A673 (cell line): ENCODE results near the gene DPP10. TPM values are rescaled to one million over a fixed set of nuclear protein-coding genes. Genes with fewer than 3 reads are reported as not detected.
"Not testable (repeated sequence)": the region's sequence is repeated elsewhere in the genome, so short reads cannot be mapped to it uniquely, and the experiment has no call there.

Source experiments
- BruUV-seq: library from RNA; stranded (reverse); fragments of 400-500 nt; replicated peaks from 2 replicates; lab custom pipeline; 2021; lab: Mats Ljungman, UMichigan
- CTCF ChIA-PET: fragments of 300-600 bp; sonication (Branson Sonifier 250); formaldehyde crosslinking; loops from one replicate; lab custom pipeline; 2022; ENCODE audit warnings: antibody characterized with exemption; lab: Charles Lee
- POLR2A ChIA-PET: fragments of 300-600 bp; sonication (Branson Sonifier 250); formaldehyde crosslinking; loops from one replicate; lab custom pipeline; 2022; ENCODE audit warnings: antibody characterized with exemption; ENCODE audit not compliant: low non-redundant PET; lab: Charles Lee
- DNase-seq: peaks from one replicate; pipeline ENCODE4 v3.0.0-alpha.2; 2015; ENCODE audit warnings: low spot score
- H3K27ac ChIP-seq: fragments of 200-600 bp; sonication (generic); 2 replicates; pipeline ENCODE4 v1.5.1; 2016; ENCODE audit warnings: mixed run types, low read depth, mild to moderate bottlenecking, mixed read lengths, antibody characterized with exemption, low read length; ENCODE audit not compliant: poor library complexity, severe bottlenecking
- H3K27me3 ChIP-seq: fragments of 200-600 bp; sonication (generic); replicated peaks from 2 replicates; pipeline ENCODE4 v1.6.1; 2017; ENCODE audit warnings: mixed run types, low read depth, mild to moderate bottlenecking, mixed read lengths, antibody characterized with exemption, low read length; ENCODE audit not compliant: insufficient read depth, poor library complexity
- H3K36me3 ChIP-seq: fragments of 200-600 bp; sonication (generic); 2 replicates; pipeline ENCODE4 v1.6.1; 2016; ENCODE audit warnings: mixed run types, mild to moderate bottlenecking, mixed read lengths, antibody characterized with exemption, low read length; ENCODE audit not compliant: insufficient read depth, poor library complexity, severe bottlenecking
- H3K4me1 ChIP-seq: fragments of 200-600 bp; sonication (generic); 2 replicates; pipeline ENCODE4 v1.6.1; 2017; ENCODE audit warnings: mixed run types, mild to moderate bottlenecking, mixed read lengths, antibody characterized with exemption, low read length; ENCODE audit not compliant: insufficient read depth, poor library complexity, severe bottlenecking
- H3K4me3 ChIP-seq: fragments of 200-600 bp; sonication (generic); 2 replicates; pipeline ENCODE4 v1.5.1; 2016; ENCODE audit warnings: low read depth, mixed run types, mild to moderate bottlenecking, mixed read lengths, low read length; ENCODE audit not compliant: poor library complexity, severe bottlenecking
- H3K9me3 ChIP-seq: fragments of 200-600 bp; sonication (generic); 2 replicates; pipeline ENCODE4 v1.6.1; 2016; ENCODE audit warnings: mixed run types, low read depth, mild to moderate bottlenecking, mixed read lengths, antibody characterized with exemption, low read length; ENCODE audit not compliant: poor library complexity, severe bottlenecking
- CTCF ChIP-seq: fragments of 300-800, 200-600 bp; sonication (generic); conservative IDR thresholded peaks from 2 replicates; pipeline ENCODE4 v1.5.1; 2017; ENCODE audit warnings: low read depth, mild to moderate bottlenecking, antibody characterized with exemption, low read length, moderate library complexity, mixed read lengths
- EZH2 ChIP-seq: fragments of 200-600 bp; sonication (generic); IDR thresholded peaks from 2 replicates; pipeline ENCODE4 v1.6.1; 2017; ENCODE audit warnings: borderline replicate concordance, low read depth, mild to moderate bottlenecking, mixed read lengths, antibody characterized with exemption, low read length; ENCODE audit not compliant: poor library complexity, severe bottlenecking
- intact Hi-C: fragments of 100-400 bp; cut with micrococcal nuclease; formaldehyde crosslinking; loops from one replicate; pipeline ENCODE4 v1.10.0; 2022; ENCODE audit not compliant: unreplicated experiment
- total RNA-seq: library from RNA; stranded (reverse); gene quantifications from 2 replicates; pipeline ENCODE4 v1.2.3, GENCODE V29; 2021

The DPP10 gene
- total RNA-seq, 1 experiment from 2014 or later: not detected

- Histone ChIP-seq H3K9me3 (peaks cover 5% of the 10 kb centered on the region), H3K36me3 (no peaks in the 10 kb centered on the region), H3K27ac (no peak overlapping the region), H3K4me3 (no peak overlapping the region), H3K4me1 (no peaks in the 10 kb centered on the region), H3K27me3 (no peaks in the 10 kb centered on the region)
- CTCF ChIA-PET: no interaction called here
- TF ChIP-seq CTCF: no peak
- TF ChIP-seq EZH2: no peak
- DNase-seq: no peak
- BruUV-seq: no TSS peak
- POLR2A ChIA-PET: no interaction called here
- intact Hi-C loops: no loop called here
These were observed 569.3 kb downstream of the DPP10 start for GRCh38 chr2:115011721-115012120.

GRCh38 chr2:115022013-115022412 lies 579.6 kb downstream of the DPP10 start:
- H3K27ac ChIP-seq, H3K4me3 ChIP-seq, CTCF ChIA-PET, BruUV-seq, intact Hi-C loops, H3K36me3 ChIP-seq, H3K27me3 ChIP-seq, H3K9me3 ChIP-seq, H3K4me1 ChIP-seq, POLR2A ChIA-PET, DNase-seq: not testable (repeated sequence)

GRCh38 chr2:115034801-115035200 lies 592.4 kb downstream of the DPP10 start:
- DNase-seq: no peak
- H3K4me1 ChIP-seq: no peaks in the 10 kb centered on the region
- ChIA-PET POLR2A (no interaction called here), CTCF (no interaction called here)
- TF ChIP-seq EZH2: no peak
- no peaks in the 10 kb centered on the region for H3K36me3 ChIP-seq
- peaks cover 16% of the 10 kb centered on the region for H3K9me3 ChIP-seq
- BruUV-seq: no TSS peak
- H3K4me3 ChIP-seq: no peak overlapping the region
- intact Hi-C loops: no loop called here
- no peak overlapping the region for H3K27ac ChIP-seq
- H3K27me3 ChIP-seq: no peaks in the 10 kb centered on the region

GRCh38 chr2:115036818-115037217 lies 594.4 kb downstream of the DPP10 start:
- H3K36me3 ChIP-seq: no peaks in the 10 kb centered on the region
- no peak for DNase-seq
- H3K27me3 ChIP-seq: no peaks in the 10 kb centered on the region
- no peak overlapping the region for H3K4me3 ChIP-seq
- intact Hi-C loops: no loop called here
- H3K27ac ChIP-seq: no peak overlapping the region
- ChIA-PET POLR2A (no interaction called here), CTCF (no interaction called here)
- BruUV-seq: no TSS peak
- H3K4me1 ChIP-seq: no peaks in the 10 kb centered on the region
- peaks cover 9% of the 10 kb centered on the region for H3K9me3 ChIP-seq
- TF ChIP-seq CTCF (no peak), EZH2 (no peak)
